ENCODE results near the gene TRIM61.
A peak's percentile ranks its signal among the peaks of the same experiment; 100 is the strongest.
"Not testable (repeated sequence)": the region's sequence is repeated elsewhere in the genome, so short reads cannot be mapped to it uniquely, and the experiment has no call there.

TRIM61 gene

DNA sequence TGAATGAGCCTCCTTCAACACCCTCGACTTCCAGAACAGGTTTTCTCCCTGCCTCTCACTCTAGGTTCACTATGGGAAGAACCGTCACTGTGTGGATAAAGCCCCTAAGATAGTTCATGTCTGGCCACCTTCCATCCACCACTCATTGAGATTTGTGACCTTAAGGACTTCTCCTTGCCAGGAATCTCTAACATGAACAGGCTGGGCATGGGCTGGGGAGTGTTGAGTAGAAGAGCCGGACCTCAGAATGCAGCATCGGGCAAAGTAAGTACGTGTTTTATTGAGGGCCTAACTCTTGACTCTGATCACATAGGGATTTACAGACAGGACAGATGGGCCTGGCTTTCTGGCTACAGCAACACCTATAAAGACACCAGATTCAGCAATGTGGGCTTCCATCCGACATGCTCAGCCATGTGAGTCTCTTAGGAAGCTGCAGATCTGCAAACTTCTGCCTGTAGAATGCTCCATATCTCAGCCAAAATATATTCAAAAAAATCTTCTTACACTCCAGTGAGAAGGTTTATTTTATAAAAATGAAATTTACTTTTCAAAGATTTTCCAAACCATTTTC, 28.0 kb upstream of the TRIM61 start:
- H3K9me3 ChIP-seq (ENCODE audit: control insufficient read depth, low read depth, low read length): no peaks in the 10 kb centered on the region
- no peak overlapping the region for H3K27ac ChIP-seq (ENCODE audit: low read length)
- H3K4me1 ChIP-seq (ENCODE audit: control insufficient read depth, low read depth, low read length): no peaks in the 10 kb centered on the region
- no peaks in the 10 kb centered on the region for H3K27me3 ChIP-seq (ENCODE audit: control insufficient read depth, insufficient read depth, low read length)
- no peak overlapping the region for H3K4me3 ChIP-seq (ENCODE audit: low read length)
- H3K36me3 ChIP-seq (ENCODE audit: control insufficient read depth, low read depth, low read length): no peaks in the 10 kb centered on the region
- no peak overlapping the region for H3K9ac ChIP-seq (ENCODE audit: low read length)

DNA sequence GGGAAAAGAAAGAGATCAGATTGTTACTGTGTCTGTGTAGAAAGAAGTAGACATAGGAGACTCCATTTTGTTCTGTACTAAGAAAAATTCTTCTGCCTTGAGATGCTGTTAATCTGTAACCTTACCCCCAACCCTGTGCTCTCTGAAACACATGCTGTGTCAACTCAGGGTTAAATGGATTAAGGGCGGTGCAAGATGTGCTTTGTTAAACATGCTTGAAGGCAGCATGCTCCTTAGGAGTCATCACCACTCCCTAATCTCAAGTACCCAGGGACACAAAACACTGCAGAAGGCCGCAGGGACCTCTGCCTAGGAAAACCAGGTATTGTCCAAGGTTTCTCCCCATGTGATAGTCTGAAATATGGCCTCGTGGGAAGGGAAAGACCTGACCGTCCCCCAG, 24.5 kb upstream of the TRIM61 start:
- not testable (repeated sequence) for H3K27me3 ChIP-seq (ENCODE audit: control insufficient read depth, insufficient read depth, low read length); H3K4me3 ChIP-seq (ENCODE audit: low read length); H3K27ac ChIP-seq (ENCODE audit: low read length); H3K9ac ChIP-seq (ENCODE audit: low read length); H3K4me1 ChIP-seq (ENCODE audit: control insufficient read depth, low read depth, low read length); H3K9me3 ChIP-seq (ENCODE audit: control insufficient read depth, low read depth, low read length); H3K36me3 ChIP-seq (ENCODE audit: control insufficient read depth, low read depth, low read length)

DNA sequence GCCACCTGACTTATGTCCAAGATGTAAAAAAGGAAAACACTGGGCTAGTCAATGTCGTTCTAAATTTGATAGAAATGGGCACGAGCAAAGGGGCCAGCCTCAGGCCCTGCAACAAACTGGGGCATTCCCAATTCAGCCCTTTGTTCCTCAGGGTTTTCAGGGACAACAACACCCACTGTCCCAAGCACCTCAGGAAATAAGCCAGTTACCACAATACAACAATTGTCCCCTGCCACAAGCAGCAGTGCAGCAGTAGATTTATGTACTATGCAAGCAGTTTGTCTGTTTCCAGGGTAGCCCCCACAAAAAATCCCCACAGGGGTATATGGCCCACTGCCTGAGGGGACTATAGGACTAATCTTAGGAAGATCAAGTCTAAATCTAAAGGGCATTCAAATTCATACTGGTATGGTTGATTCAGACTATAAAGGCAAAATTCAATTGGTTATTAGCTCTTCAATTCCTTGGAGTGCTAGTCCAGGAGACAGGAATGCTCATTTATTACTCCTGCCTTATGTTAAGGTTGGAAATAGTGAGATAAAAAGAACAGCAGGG, 21.1 kb upstream of the TRIM61 start:
- not testable (repeated sequence) for H3K4me1 ChIP-seq (ENCODE audit: control insufficient read depth, low read depth, low read length); H3K4me3 ChIP-seq (ENCODE audit: low read length); H3K36me3 ChIP-seq (ENCODE audit: control insufficient read depth, low read depth, low read length); H3K9me3 ChIP-seq (ENCODE audit: control insufficient read depth, low read depth, low read length); H3K9ac ChIP-seq (ENCODE audit: low read length); H3K27ac ChIP-seq (ENCODE audit: low read length); H3K27me3 ChIP-seq (ENCODE audit: control insufficient read depth, insufficient read depth, low read length)

- Histone ChIP-seq H3K4me1 (ENCODE audit: control insufficient read depth, low read depth, low read length) (no peaks in the 10 kb centered on the region), H3K36me3 (ENCODE audit: control insufficient read depth, low read depth, low read length) (no peaks in the 10 kb centered on the region), H3K9me3 (ENCODE audit: control insufficient read depth, low read depth, low read length) (no peaks in the 10 kb centered on the region), H3K27me3 (ENCODE audit: control insufficient read depth, insufficient read depth, low read length) (no peaks in the 10 kb centered on the region), H3K4me3 (ENCODE audit: low read length) (no peak overlapping the region), H3K9ac (ENCODE audit: low read length) (no peak overlapping the region), H3K27ac (ENCODE audit: low read length) (no peak overlapping the region)
Measured at GRCh38 chr4:164997941-164998340, 20.5 kb upstream of the TRIM61 start.

DNA sequence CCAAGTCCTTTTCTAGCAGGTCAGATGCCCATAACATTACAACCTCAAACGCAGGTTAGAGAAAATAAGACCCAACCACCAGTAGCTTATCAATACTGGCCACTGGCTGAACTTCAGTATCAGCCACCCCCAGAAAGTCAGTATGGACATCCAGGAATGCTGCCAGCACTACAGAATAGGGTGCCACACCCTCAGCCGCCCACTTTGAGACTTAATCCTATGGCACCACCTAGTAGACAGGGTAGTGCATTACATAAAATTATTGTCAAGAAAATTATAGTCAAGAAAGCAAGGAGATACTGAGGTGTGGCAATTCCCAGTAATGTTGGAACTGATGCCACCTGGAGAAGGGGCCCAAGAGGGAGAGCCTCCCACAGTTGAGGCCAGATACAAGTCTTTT, 19.9 kb upstream of the TRIM61 start:
- Histone ChIP-seq H3K4me3 (ENCODE audit: low read length) (no peak overlapping the region), H3K27me3 (ENCODE audit: control insufficient read depth, insufficient read depth, low read length) (no peaks in the 10 kb centered on the region), H3K4me1 (ENCODE audit: control insufficient read depth, low read depth, low read length) (no peaks in the 10 kb centered on the region), H3K36me3 (ENCODE audit: control insufficient read depth, low read depth, low read length) (no peaks in the 10 kb centered on the region), H3K9me3 (ENCODE audit: control insufficient read depth, low read depth, low read length) (no peaks in the 10 kb centered on the region), H3K9ac (ENCODE audit: low read length) (no peak overlapping the region), H3K27ac (ENCODE audit: low read length) (no peak overlapping the region)

DNA sequence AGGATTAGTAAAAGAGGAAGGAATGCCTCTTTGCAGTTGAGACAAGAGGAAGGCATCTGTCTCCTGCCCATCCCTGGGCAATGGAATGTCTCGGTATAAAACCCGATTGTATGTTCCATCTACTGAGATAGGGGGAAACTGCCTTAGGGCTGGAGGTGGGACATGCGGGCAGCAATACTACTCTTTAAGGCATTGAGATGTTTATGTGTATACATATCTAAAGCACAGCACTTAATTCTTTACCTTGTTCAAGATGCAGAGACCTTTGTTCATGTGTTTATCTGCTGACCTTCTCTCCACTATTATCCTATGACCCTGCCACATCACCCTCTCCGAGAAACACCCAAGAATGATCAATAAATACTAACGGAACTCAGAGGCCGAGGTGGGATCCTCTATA, 18.7 kb upstream of the TRIM61 start:
- H3K4me3 ChIP-seq (ENCODE audit: low read length); H3K36me3 ChIP-seq (ENCODE audit: control insufficient read depth, low read depth, low read length); H3K9me3 ChIP-seq (ENCODE audit: control insufficient read depth, low read depth, low read length); H3K27me3 ChIP-seq (ENCODE audit: control insufficient read depth, insufficient read depth, low read length); H3K27ac ChIP-seq (ENCODE audit: low read length); H3K9ac ChIP-seq (ENCODE audit: low read length); H3K4me1 ChIP-seq (ENCODE audit: control insufficient read depth, low read depth, low read length): not testable (repeated sequence)

DNA sequence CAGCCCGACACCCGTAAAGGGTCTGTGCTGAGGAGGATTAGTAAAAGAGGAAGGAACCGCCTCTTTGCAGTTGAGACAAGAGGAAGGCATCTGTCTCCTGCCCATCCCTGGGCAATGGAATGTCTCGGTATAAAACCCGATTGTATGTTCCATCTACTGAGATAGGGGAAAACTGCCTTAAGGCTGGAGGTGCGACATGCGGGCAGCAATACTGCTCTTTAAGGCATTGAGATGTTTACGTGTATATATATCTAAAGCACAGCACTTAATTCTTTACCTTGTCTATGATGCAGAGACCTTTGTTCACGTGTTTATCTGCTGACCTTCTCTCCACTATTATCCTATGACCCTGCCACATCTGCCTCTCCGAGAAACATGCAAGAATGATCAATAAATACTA, 13.3 kb upstream of the TRIM61 start:
- H3K36me3 ChIP-seq (ENCODE audit: control insufficient read depth, low read depth, low read length); H3K27ac ChIP-seq (ENCODE audit: low read length); H3K4me1 ChIP-seq (ENCODE audit: control insufficient read depth, low read depth, low read length); H3K9me3 ChIP-seq (ENCODE audit: control insufficient read depth, low read depth, low read length); H3K4me3 ChIP-seq (ENCODE audit: low read length); H3K9ac ChIP-seq (ENCODE audit: low read length); H3K27me3 ChIP-seq (ENCODE audit: control insufficient read depth, insufficient read depth, low read length): not testable (repeated sequence)

GRCh38 chr4:164989471-164989870, 12.0 kb upstream of the TRIM61 start:
- Histone ChIP-seq H3K27ac (ENCODE audit: low read length) (no peak overlapping the region), H3K4me1 (ENCODE audit: control insufficient read depth, low read depth, low read length) (no peaks in the 10 kb centered on the region), H3K9ac (ENCODE audit: low read length) (no peak overlapping the region), H3K4me3 (ENCODE audit: low read length) (no peak overlapping the region), H3K36me3 (ENCODE audit: control insufficient read depth, low read depth, low read length) (no peaks in the 10 kb centered on the region), H3K27me3 (ENCODE audit: control insufficient read depth, insufficient read depth, low read length) (no peaks in the 10 kb centered on the region), H3K9me3 (ENCODE audit: control insufficient read depth, low read depth, low read length) (no peaks in the 10 kb centered on the region)

- not testable (repeated sequence) for H3K4me1 ChIP-seq (ENCODE audit: control insufficient read depth, low read depth, low read length); H3K9me3 ChIP-seq (ENCODE audit: control insufficient read depth, low read depth, low read length); H3K4me3 ChIP-seq (ENCODE audit: low read length); H3K27me3 ChIP-seq (ENCODE audit: control insufficient read depth, insufficient read depth, low read length); H3K36me3 ChIP-seq (ENCODE audit: control insufficient read depth, low read depth, low read length); H3K9ac ChIP-seq (ENCODE audit: low read length); H3K27ac ChIP-seq (ENCODE audit: low read length)
Measured at GRCh38 chr4:164971929-164972328, 5.5 kb downstream of the TRIM61 start.

GRCh38 chr4:164959896-164960295, 17.6 kb downstream of the TRIM61 start:
- H3K27me3 ChIP-seq (ENCODE audit: control insufficient read depth, insufficient read depth, low read length): no peaks in the 10 kb centered on the region
- peaks cover 4% of the 10 kb centered on the region for H3K4me1 ChIP-seq (ENCODE audit: control insufficient read depth, low read depth, low read length)
- no peaks in the 10 kb centered on the region for H3K36me3 ChIP-seq (ENCODE audit: control insufficient read depth, low read depth, low read length)
- H3K9me3 ChIP-seq (ENCODE audit: control insufficient read depth, low read depth, low read length): no peaks in the 10 kb centered on the region
- no peak overlapping the region for H3K4me3 ChIP-seq (ENCODE audit: low read length)
- H3K27ac ChIP-seq (ENCODE audit: low read length): no peak overlapping the region
- no peak overlapping the region for H3K9ac ChIP-seq (ENCODE audit: low read length)

GRCh38 chr4:164959421-164959820, 18.0 kb downstream of the TRIM61 start:
- not testable (repeated sequence) for H3K4me3 ChIP-seq (ENCODE audit: low read length); H3K9ac ChIP-seq (ENCODE audit: low read length); H3K27ac ChIP-seq (ENCODE audit: low read length)

DNA sequence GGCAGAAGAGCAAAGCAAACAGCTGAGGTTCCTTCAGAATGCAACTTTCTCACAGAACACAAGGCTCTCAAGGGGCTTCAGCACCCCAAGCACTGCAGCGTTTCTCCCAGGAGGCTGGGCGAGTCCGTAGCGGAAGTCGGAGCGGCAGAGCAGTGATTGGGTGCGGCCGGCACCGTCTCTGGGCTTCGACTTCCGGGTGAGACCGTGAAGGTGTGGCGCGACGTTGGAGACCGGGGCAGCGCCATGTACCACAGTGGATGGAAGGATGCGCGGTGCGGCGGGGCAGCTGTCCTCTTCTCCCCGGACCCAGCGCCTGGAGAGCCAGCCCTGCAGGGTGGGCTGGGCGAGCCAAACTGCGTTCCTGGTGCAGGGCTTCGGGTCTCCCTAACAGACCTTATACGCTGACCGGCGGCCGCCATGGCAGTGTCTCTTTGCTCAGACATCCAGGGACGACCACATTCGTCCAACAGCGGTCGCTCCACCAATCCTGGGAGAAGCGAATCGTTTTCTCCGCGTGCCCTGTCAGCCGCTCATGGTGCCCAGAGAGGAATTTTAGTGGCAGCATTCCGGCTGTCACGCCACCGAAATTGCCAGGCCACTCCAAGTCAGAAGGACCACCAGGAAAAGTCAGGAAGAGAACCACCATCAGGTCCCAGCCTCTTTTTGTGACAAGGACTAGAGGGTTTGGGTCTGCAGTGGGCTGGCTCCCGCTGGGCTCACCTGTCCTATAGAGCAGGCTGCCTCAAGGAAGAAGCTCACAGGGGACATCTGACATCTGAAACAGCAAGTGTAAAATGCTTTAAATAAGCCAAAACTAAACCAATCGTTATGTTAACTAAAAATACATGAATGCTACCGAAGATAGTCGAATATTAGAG, 20.5 kb downstream of the TRIM61 start:
- Histone ChIP-seq H3K36me3 (ENCODE audit: control insufficient read depth, low read depth, low read length) (no peaks in the 10 kb centered on the region), H3K4me3 (ENCODE audit: low read length) (peak overlapping the region; percentile 83), H3K27me3 (ENCODE audit: control insufficient read depth, insufficient read depth, low read length) (no peaks in the 10 kb centered on the region), H3K9me3 (ENCODE audit: control insufficient read depth, low read depth, low read length) (no peaks in the 10 kb centered on the region), H3K4me1 (ENCODE audit: control insufficient read depth, low read depth, low read length) (peaks cover 4% of the 10 kb centered on the region), H3K9ac (ENCODE audit: low read length) (peak overlapping the region; percentile 46), H3K27ac (ENCODE audit: low read length) (no peak overlapping the region)

More at GRCh38 chr4:164959421-164959820, 18.0 kb downstream of the TRIM61 start:
- not testable (repeated sequence) for H3K4me1 ChIP-seq (ENCODE audit: control insufficient read depth, low read depth, low read length); H3K9me3 ChIP-seq (ENCODE audit: control insufficient read depth, low read depth, low read length); H3K27me3 ChIP-seq (ENCODE audit: control insufficient read depth, insufficient read depth, low read length); H3K36me3 ChIP-seq (ENCODE audit: control insufficient read depth, low read depth, low read length)

Data from iPS-18a (cell line).